ENCODE measurements around the gene PFKP.
A peak's percentile ranks its signal among the peaks of the same experiment; 100 is the strongest.

The PFKP gene

GRCh38 chr10:3172446-3173170 lies 105.3 kb downstream of the PFKP start, which contains the start of gene PITRM1 (continued):
- TF ChIP-seq, protein P1, sequence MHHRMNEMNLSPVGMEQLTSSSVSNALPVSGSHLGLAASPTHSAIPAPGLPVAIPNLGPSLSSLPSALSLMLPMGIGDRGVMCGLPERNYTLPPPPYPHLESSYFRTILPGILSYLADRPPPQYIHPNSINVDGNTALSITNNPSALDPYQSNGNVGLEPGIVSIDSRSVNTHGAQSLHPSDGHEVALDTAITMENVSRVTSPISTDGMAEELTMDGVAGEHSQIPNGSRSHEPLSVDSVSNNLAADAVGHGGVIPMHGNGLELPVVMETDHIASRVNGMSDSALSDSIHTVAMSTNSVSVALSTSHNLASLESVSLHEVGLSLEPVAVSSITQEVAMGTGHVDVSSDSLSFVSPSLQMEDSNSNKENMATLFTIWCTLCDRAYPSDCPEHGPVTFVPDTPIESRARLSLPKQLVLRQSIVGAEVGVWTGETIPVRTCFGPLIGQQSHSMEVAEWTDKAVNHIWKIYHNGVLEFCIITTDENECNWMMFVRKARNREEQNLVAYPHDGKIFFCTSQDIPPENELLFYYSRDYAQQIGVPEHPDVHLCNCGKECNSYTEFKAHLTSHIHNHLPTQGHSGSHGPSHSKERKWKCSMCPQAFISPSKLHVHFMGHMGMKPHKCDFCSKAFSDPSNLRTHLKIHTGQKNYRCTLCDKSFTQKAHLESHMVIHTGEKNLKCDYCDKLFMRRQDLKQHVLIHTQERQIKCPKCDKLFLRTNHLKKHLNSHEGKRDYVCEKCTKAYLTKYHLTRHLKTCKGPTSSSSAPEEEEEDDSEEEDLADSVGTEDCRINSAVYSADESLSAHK (tag by site-specific recombination; IDR thresholded peaks at IDR 0.05), result no peak
- TF ChIP-seq ZBTB10 (tag by site-specific recombination; IDR thresholded peaks at IDR 0.05) (no peak), WT1 (tag by site-specific recombination; IDR thresholded peaks at IDR 0.05) (no peak; the same call in 1 of the 2 replicates), ZNF776 (tag by site-specific recombination; IDR thresholded peaks at IDR 0.05; ENCODE audit: borderline replicate concordance) (no peak), PRDM10 (tag by site-specific recombination; IDR thresholded peaks at IDR 0.05) (no peak), ZNF658 (tag by site-specific recombination; IDR thresholded peaks at IDR 0.05) (no peak), ZNF629 (tag by site-specific recombination; IDR thresholded peaks at IDR 0.05) (peak; percentile 37; the same call in 1 of the 2 replicates), HOXA7 (CRISPR knock-in tag; IDR thresholded peaks at IDR 0.05; ENCODE audit: borderline replicate concordance) (no peak), ZNF544 (tag by site-specific recombination; IDR thresholded peaks at IDR 0.05) (no peak), ZNF302 (tag by site-specific recombination; IDR thresholded peaks at IDR 0.05; ENCODE audit: low read depth) (no peak), ZNF600 (tag by site-specific recombination; IDR thresholded peaks at IDR 0.05) (no peak; the same call in 1 of the 2 replicates), ZNF433 (tag by site-specific recombination; IDR thresholded peaks at IDR 0.05; ENCODE audit: low read depth) (no peak), ZNF488 (tag by site-specific recombination; IDR thresholded peaks at IDR 0.05) (no peak), ZNF157 (tag by site-specific recombination; IDR thresholded peaks at IDR 0.05) (no peak), RBAK (tag by site-specific recombination; IDR thresholded peaks at IDR 0.05) (no peak), ZNF24 (tag by site-specific recombination; IDR thresholded peaks at IDR 0.05) (no peak), GLIS1 (tag by site-specific recombination; IDR thresholded peaks at IDR 0.05) (peak; percentile 14; the same call in 1 of the 2 replicates), ZSCAN23 (tag by site-specific recombination; IDR thresholded peaks at IDR 0.05) (no peak), KLF7 (tag by site-specific recombination; IDR thresholded peaks at IDR 0.05; ENCODE audit: borderline replicate concordance) (no peak), ZNF514 (tag by site-specific recombination; IDR thresholded peaks at IDR 0.05) (no peak), ZNF623 (tag by site-specific recombination; IDR thresholded peaks at IDR 0.05) (no peak), ZNF558 (tag by site-specific recombination; IDR thresholded peaks at IDR 0.05) (no peak), ZSCAN30 (tag by site-specific recombination; IDR thresholded peaks at IDR 0.05) (peak; percentile 70), TCF7L2 (IDR thresholded peaks at IDR 0.05; ENCODE audit: borderline replicate concordance, low read depth, low read length) (no peak), ZNF10 (tag by site-specific recombination; IDR thresholded peaks at IDR 0.05) (no peak), ZNF747 (tag by site-specific recombination; IDR thresholded peaks at IDR 0.05) (no peak), ZNF510 (tag by site-specific recombination; IDR thresholded peaks at IDR 0.05; ENCODE audit: insufficient replicate concordance) (no peak), ZNF549 (tag by site-specific recombination; IDR thresholded peaks at IDR 0.05) (no peak), ZNF529 (tag by site-specific recombination; IDR thresholded peaks at IDR 0.05; ENCODE audit: insufficient replicate concordance) (no peak), ZNF248 (tag by site-specific recombination; IDR thresholded peaks at IDR 0.05) (no peak)
- TF ChIP-seq, protein P2, sequence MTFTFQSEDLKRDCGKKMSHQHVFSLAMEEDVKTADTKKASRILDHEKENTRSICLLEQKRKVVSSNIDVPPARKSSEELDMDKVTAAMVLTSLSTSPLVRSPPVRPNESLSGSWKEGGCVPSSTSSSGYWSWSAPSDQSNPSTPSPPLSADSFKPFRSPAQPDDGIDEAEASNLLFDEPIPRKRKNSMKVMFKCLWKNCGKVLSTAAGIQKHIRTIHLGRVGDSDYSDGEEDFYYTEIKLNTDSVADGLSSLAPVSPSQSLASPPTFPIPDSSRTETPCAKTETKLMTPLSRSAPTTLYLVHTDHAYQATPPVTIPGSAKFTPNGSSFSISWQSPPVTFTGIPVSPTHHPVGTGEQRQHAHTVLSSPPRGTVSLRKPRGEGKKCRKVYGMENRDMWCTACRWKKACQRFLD (tag by site-specific recombination; IDR thresholded peaks at IDR 0.05), result no peak

Measured in HEK293 (cell line).